H9 (cell line): ENCODE data around the gene C18orf63. TPM values are rescaled to one million over a fixed set of nuclear protein-coding genes. Genes with fewer than 3 reads are reported as not detected.

Experiments used
- DNase-seq: peaks from one replicate; pipeline ENCODE4 v3.0.0-alpha.2; 2017
- H2AFZ ChIP-seq: one replicate; pipeline ENCODE4 v1.6.1; 2013; ENCODE audit warnings: mild to moderate bottlenecking, low read length, control low read depth, moderate library complexity
- H2AK5ac ChIP-seq: 2 replicates; pipeline ENCODE4 v1.6.1; 2013; ENCODE audit warnings: low read length, control low read depth, mixed read lengths; ENCODE audit not compliant: insufficient read length
- H2BK120ac ChIP-seq: one replicate; pipeline ENCODE4 v1.6.1; 2013; ENCODE audit warnings: low read depth, mild to moderate bottlenecking, low read length, control low read depth, inconsistent platforms; ENCODE audit not compliant: poor library complexity, severe bottlenecking
- H2BK12ac ChIP-seq: 2 replicates; pipeline ENCODE4 v1.6.1; 2013; ENCODE audit warnings: low read length, control low read depth, mixed read lengths, low read depth; ENCODE audit not compliant: insufficient read length
- H2BK15ac ChIP-seq: 2 replicates; pipeline ENCODE4 v1.6.1; 2013; ENCODE audit warnings: low read depth, low read length, control low read depth
- H2BK20ac ChIP-seq: one replicate; pipeline ENCODE4 v1.6.1; 2013; ENCODE audit warnings: low read depth, mild to moderate bottlenecking, low read length, control low read depth, inconsistent platforms; ENCODE audit not compliant: poor library complexity, severe bottlenecking
- H2BK5ac ChIP-seq: 2 replicates; pipeline ENCODE4 v1.6.1; 2013; ENCODE audit warnings: low read length, control low read depth, mixed read lengths; ENCODE audit not compliant: insufficient read length
- H3K14ac ChIP-seq: 2 replicates; pipeline ENCODE4 v1.6.1; 2013; ENCODE audit warnings: low read length, control low read depth; ENCODE audit not compliant: insufficient read depth
- H3K18ac ChIP-seq: 2 replicates; pipeline ENCODE4 v1.6.1; 2013; ENCODE audit warnings: low read depth, mild to moderate bottlenecking, mixed read lengths, low read length, control low read depth; ENCODE audit not compliant: insufficient read length
- H3K23ac ChIP-seq: 2 replicates; pipeline ENCODE4 v1.6.1; 2013; ENCODE audit warnings: low read length, control low read depth, mixed read lengths, low read depth; ENCODE audit not compliant: insufficient read length
- H3K23me2 ChIP-seq: 2 replicates; pipeline ENCODE4 v1.6.1; 2013; ENCODE audit warnings: low read depth, mild to moderate bottlenecking, mixed read lengths, low read length, control low read depth; ENCODE audit not compliant: insufficient read length, poor library complexity, severe bottlenecking
- H3K27ac ChIP-seq: 2 replicates; pipeline ENCODE4 v1.5.1; 2013; ENCODE audit warnings: low read length, control low read depth, mixed read lengths, low read depth; ENCODE audit not compliant: insufficient read length
- H3K27me3 ChIP-seq: 2 replicates; pipeline ENCODE4 v1.6.1; 2013; ENCODE audit warnings: low read length, control low read depth, inconsistent platforms; ENCODE audit not compliant: insufficient read depth
- H3K4ac ChIP-seq: 2 replicates; pipeline ENCODE4 v1.6.1; 2013; ENCODE audit warnings: low read depth, mild to moderate bottlenecking, control low read depth, inconsistent platforms, low read length, moderate library complexity
- H3K4me1 ChIP-seq: 2 replicates; pipeline ENCODE4 v1.6.1; 2013; ENCODE audit warnings: low read length, control low read depth, inconsistent platforms; ENCODE audit not compliant: insufficient read depth
- H3K4me2 ChIP-seq: 2 replicates; pipeline ENCODE4 v1.6.1; 2013; ENCODE audit warnings: low read length, control low read depth, mixed read lengths; ENCODE audit not compliant: insufficient read length, insufficient read depth
- H3K56ac ChIP-seq: 2 replicates; pipeline ENCODE4 v1.6.1; 2013; ENCODE audit warnings: low read depth, mild to moderate bottlenecking, mixed read lengths, low read length, control low read depth; ENCODE audit not compliant: insufficient read length
- H3K79me1 ChIP-seq: 2 replicates; pipeline ENCODE4 v1.6.1; 2013; ENCODE audit warnings: low read depth, mild to moderate bottlenecking, moderate library complexity, low read length, control low read depth, inconsistent platforms; ENCODE audit not compliant: insufficient read depth, poor library complexity, severe bottlenecking
- H3K79me2 ChIP-seq: 2 replicates; pipeline ENCODE4 v1.6.1; 2013; ENCODE audit warnings: low read length, control low read depth, inconsistent platforms; ENCODE audit not compliant: insufficient read depth
- H3K9ac ChIP-seq: 2 replicates; pipeline ENCODE4 v1.6.1; 2013; ENCODE audit warnings: low read length, control low read depth, mixed read lengths; ENCODE audit not compliant: insufficient read length; ENCODE audit errors: extremely low read depth
- H3K9me3 ChIP-seq: one replicate; pipeline ENCODE4 v1.6.1; 2013; ENCODE audit warnings: low read depth, low read length, inconsistent platforms; ENCODE audit not compliant: control insufficient read depth
- H3T11ph ChIP-seq: one replicate; pipeline ENCODE4 v1.6.1; 2013; ENCODE audit warnings: mild to moderate bottlenecking, low read length, control low read depth, inconsistent platforms
- H4K20me1 ChIP-seq: one replicate; pipeline ENCODE4 v1.6.1; 2013; ENCODE audit not compliant: control insufficient read depth, insufficient read length, insufficient read depth
- H4K5ac ChIP-seq: 2 replicates; pipeline ENCODE4 v1.6.1; 2013; ENCODE audit warnings: low read depth, mild to moderate bottlenecking, mixed read lengths, low read length, control low read depth; ENCODE audit not compliant: insufficient read length
- H4K8ac ChIP-seq: replicated peaks from 2 replicates; pipeline ENCODE4 v1.6.1; 2013; ENCODE audit warnings: low read length, control low read depth, mixed read lengths, low read depth; ENCODE audit not compliant: insufficient read length
- H4K91ac ChIP-seq: 2 replicates; pipeline ENCODE4 v1.6.1; 2013; ENCODE audit warnings: low read depth, mild to moderate bottlenecking, moderate library complexity, mixed read lengths, low read length, control low read depth; ENCODE audit not compliant: insufficient read length
- H3K27ac Mint-ChIP-seq, 3 experiments: 2 replicates in 2 of 3; 3 replicates in 1 of 3; pipeline ENCODE4 v1.8.0; 2020 to 2021; ENCODE audit warnings: mixed read lengths in 3 of 3, mild to moderate bottlenecking in 1 of 3, moderate library complexity in 1 of 3
- H3K27me3 Mint-ChIP-seq: 2 replicates; pipeline ENCODE4 v1.8.0; 2021; ENCODE audit warnings: low read depth, mild to moderate bottlenecking, moderate library complexity, mixed read lengths
- H3K36me3 Mint-ChIP-seq, 3 experiments: 2 replicates in 2 of 3; 3 replicates in 1 of 3; pipeline ENCODE4 v1.8.0; 2020 to 2021; ENCODE audit warnings: low read depth in 3 of 3, mixed read lengths in 3 of 3; ENCODE audit not compliant: insufficient read depth in 1 of 3
- H3K4me1 Mint-ChIP-seq, 2 experiments: 2 replicates each; pipeline ENCODE4 v1.8.0; 2020; ENCODE audit warnings: mixed read lengths in 2 of 2
- H3K4me3 Mint-ChIP-seq, 2 experiments: 2 replicates in 1 of 2; 3 replicates in 1 of 2; pipeline ENCODE4 v1.8.0; 2020 to 2021; ENCODE audit warnings: mild to moderate bottlenecking in 2 of 2, mixed read lengths in 2 of 2, moderate library complexity in 1 of 2
- H3K9me3 Mint-ChIP-seq, 2 experiments: 2 replicates in 1 of 2; 3 replicates in 1 of 2; pipeline ENCODE4 v1.8.0; 2020; ENCODE audit warnings: mild to moderate bottlenecking in 2 of 2, mixed read lengths in 2 of 2, moderate library complexity in 1 of 2
- CTCF ChIP-seq: fragments of 200-600 bp; sonication (generic); conservative IDR thresholded peaks from 3 replicates; pipeline ENCODE4 v1.8.0; 2021; ENCODE audit warnings: antibody characterized with exemption, mild to moderate bottlenecking
- WGBS: extraction: QIAGEN DNeasy Blood & Tissue Kit; methylation state at CpG from one replicate; pipeline ENCODE4 v1.1.7; 2013; ENCODE audit warnings: missing lambda C conversion rate, low lambda C conversion rate, mixed read lengths; ENCODE audit not compliant: insufficient read length; ENCODE audit errors: extremely low coverage; 5-methylcytosine and 5-hydroxymethylcytosine counted together
- total RNA-seq: library from RNA; stranded (reverse); gene quantifications from 2 replicates; pipeline ENCODE4 v1.2.1, GENCODE V29; 2021

Gene C18orf63
- total RNA-seq, 1 experiment from 2014 or later, result not detected

- Histone ChIP-seq H3K4ac (no peak overlapping the region), H3T11ph (no peak overlapping the region), H3K4me1 (peaks cover 4% of the 10 kb centered on the region; the same call in 1 of the 2 replicates), H3K27ac (no peak overlapping the region), H4K8ac (no peak overlapping the region), H3K79me1 (no peaks in the 10 kb centered on the region), H2BK5ac (no peak overlapping the region), H3K56ac (no peak overlapping the region), H3K9me3 (no peaks in the 10 kb centered on the region), H2BK15ac (no peak overlapping the region), H3K14ac (no peak overlapping the region), H2BK20ac (no peak overlapping the region), H4K5ac (no peak overlapping the region), H2BK120ac (no peak overlapping the region), H3K79me2 (peaks cover 19% of the 10 kb centered on the region; the same call in 1 of the 2 replicates), H3K9ac (no peak overlapping the region), H3K23me2 (no peaks in the 10 kb centered on the region), H2AK5ac (no peak overlapping the region), H3K23ac (no peak overlapping the region), H3K27me3 (no peaks in the 10 kb centered on the region), H2AFZ (no peak overlapping the region), H4K20me1 (no peaks in the 10 kb centered on the region), H4K91ac (no peak overlapping the region), H2BK12ac (no peak overlapping the region), H3K4me2 (no peak overlapping the region), H3K18ac (no peak overlapping the region)
- no peak for TF ChIP-seq CTCF
- peaks cover 14 to 22% of the 10 kb centered on the region in 2 experiments for H3K4me1 Mint-ChIP-seq
- no peaks in the 10 kb centered on the region for H3K9me3 Mint-ChIP-seq
- H3K27me3 Mint-ChIP-seq, result no peaks in the 10 kb centered on the region
- no CpG with 5 or more reads among the region's 7 CpGs for WGBS
- H3K27ac Mint-ChIP-seq, result peak overlapping the region in 2 of 3 experiments; percentile 65 to 70; a peak in 2 of 7 replicates
- no peak for DNase-seq
- no peak overlapping the region for H3K4me3 Mint-ChIP-seq
- H3K36me3 Mint-ChIP-seq, result peaks cover 5 to 9% (median 8%) of the 10 kb centered on the region in 3 experiments; a peak in 6 of 7 replicates
Observed at GRCh38 chr18:74268175-74268574, 47.5 kb upstream of the C18orf63 start.
